Osteoblast (primary cell): Measurements from ENCODE around the gene NRG3. TPM values are rescaled to one million over a fixed set of nuclear protein-coding genes. Genes with fewer than 3 reads are reported as not detected.

Source experiments
- DNase-seq: peaks from one replicate; pipeline ENCODE4 v3.0.0; 2011; ENCODE audit warnings: low spot score, mixed read lengths; ENCODE audit not compliant: insufficient read length; ENCODE audit errors: missing footprints
- H2AFZ ChIP-seq: 2 replicates; pipeline ENCODE4 v1.6.0; 2011; ENCODE audit warnings: mild to moderate bottlenecking, low read length
- H3K27ac ChIP-seq: 2 replicates; pipeline ENCODE4 v1.5.1; 2011; ENCODE audit warnings: mild to moderate bottlenecking, low read depth, low read length, moderate library complexity
- H3K27me3 ChIP-seq: 2 replicates; pipeline ENCODE4 v1.6.0; 2012; ENCODE audit warnings: mild to moderate bottlenecking, control low read depth, inconsistent platforms, low read length, moderate library complexity; ENCODE audit not compliant: insufficient read depth
- H3K36me3 ChIP-seq: 2 replicates; pipeline ENCODE4 v1.5.1; 2011; ENCODE audit warnings: mild to moderate bottlenecking, low read length, control low read depth, moderate library complexity; ENCODE audit not compliant: insufficient read depth
- H3K4me1 ChIP-seq: 2 replicates; pipeline ENCODE4 v1.5.1; 2011; ENCODE audit warnings: mild to moderate bottlenecking, low read length, control low read depth, moderate library complexity; ENCODE audit not compliant: insufficient read depth
- H3K4me2 ChIP-seq: 2 replicates; pipeline ENCODE4 v1.6.0; 2011; ENCODE audit warnings: mild to moderate bottlenecking, low read length; ENCODE audit not compliant: insufficient read depth
- H3K4me3 ChIP-seq: fragments of 200-600 bp; sonication (generic); 3 replicates; pipeline ENCODE4 v1.5.1; 2012; ENCODE audit warnings: mild to moderate bottlenecking, low read length, inconsistent platforms; ENCODE audit not compliant: insufficient read depth
- H3K79me2 ChIP-seq: 2 replicates; pipeline ENCODE4 v1.6.0; 2012; ENCODE audit warnings: mild to moderate bottlenecking, low read length, control low read depth, inconsistent platforms; ENCODE audit not compliant: insufficient read depth
- H3K9me3 ChIP-seq: 2 replicates; pipeline ENCODE4 v1.5.1; 2011; ENCODE audit warnings: low read depth, low read length, control low read depth
- H4K20me1 ChIP-seq: 2 replicates; pipeline ENCODE4 v1.6.0; 2012; ENCODE audit warnings: mild to moderate bottlenecking, low read length, control low read depth; ENCODE audit not compliant: insufficient read depth
- CTCF ChIP-seq: IDR thresholded peaks from 2 replicates; pipeline ENCODE4 v1.5.1; 2011; ENCODE audit warnings: mild to moderate bottlenecking, low read depth, low read length, moderate library complexity; ENCODE audit errors: extremely low read depth
- total RNA-seq: library from RNA; depleted of rRNA; stranded (reverse); fragments of >200 nt; gene quantifications from 2 replicates; pipeline ENCODE4 v1.2.3, GENCODE V29; 2012

The NRG3 gene
- total RNA-seq, 1 donor, result not detected

- H3K27me3 ChIP-seq, result no peaks in the 10 kb centered on the region
- no peak for DNase-seq
- H3K4me2 ChIP-seq, result no peak overlapping the region
- no peak for TF ChIP-seq CTCF
- H2AFZ ChIP-seq, result no peak overlapping the region
- H3K9me3 ChIP-seq, result peaks cover 2% of the 10 kb centered on the region
- no peaks in the 10 kb centered on the region for H3K4me1 ChIP-seq
- no peak overlapping the region for H3K27ac ChIP-seq
- H3K79me2 ChIP-seq, result no peaks in the 10 kb centered on the region
- no peak overlapping the region for H3K4me3 ChIP-seq
- no peaks in the 10 kb centered on the region for H4K20me1 ChIP-seq
- H3K36me3 ChIP-seq, result no peaks in the 10 kb centered on the region
Observed at GRCh38 chr10:81886939-81887338, 11.9 kb downstream of the NRG3 start.

- Histone ChIP-seq H3K4me3 (no peak overlapping the region), H4K20me1 (no peaks in the 10 kb centered on the region), H3K9me3 (peaks cover 2% of the 10 kb centered on the region), H3K27ac (no peak overlapping the region), H3K27me3 (no peaks in the 10 kb centered on the region), H3K79me2 (no peaks in the 10 kb centered on the region), H2AFZ (no peak overlapping the region), H3K4me2 (no peak overlapping the region), H3K4me1 (no peaks in the 10 kb centered on the region), H3K36me3 (no peaks in the 10 kb centered on the region)
- TF ChIP-seq CTCF, result no peak
- DNase-seq, result no peak
Observed at GRCh38 chr10:81889181-81889769, 14.3 kb downstream of the NRG3 start.

DNA sequence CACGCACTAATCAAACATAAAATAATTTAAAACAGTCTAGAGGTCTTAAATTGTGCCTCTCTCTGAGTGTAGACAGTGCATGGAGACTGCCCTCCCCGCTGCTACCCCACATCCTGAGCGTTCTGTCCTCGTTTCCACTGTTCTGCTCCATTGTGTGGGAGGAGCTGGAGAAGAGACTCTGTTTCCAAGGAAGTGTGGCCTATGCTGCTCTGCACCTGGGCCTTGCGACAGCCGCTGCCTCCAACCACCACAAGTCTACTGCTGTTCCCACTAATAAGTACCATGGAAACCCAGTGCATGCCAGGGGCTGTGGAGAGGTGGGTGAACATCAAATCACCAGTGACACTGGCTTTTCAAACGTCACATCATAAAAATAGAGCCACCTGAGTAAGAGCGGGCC lies 19.6 kb downstream of the NRG3 start:
- TF ChIP-seq CTCF, result no peak
- no peaks in the 10 kb centered on the region for H3K27me3 ChIP-seq
- no peaks in the 10 kb centered on the region for H3K79me2 ChIP-seq
- peaks cover 4% of the 10 kb centered on the region for H3K9me3 ChIP-seq
- no peak overlapping the region for H3K4me2 ChIP-seq
- no peaks in the 10 kb centered on the region for H3K36me3 ChIP-seq
- H4K20me1 ChIP-seq, result no peaks in the 10 kb centered on the region
- no peak overlapping the region for H3K4me3 ChIP-seq
- DNase-seq, result no peak
- no peak overlapping the region for H2AFZ ChIP-seq
- no peak overlapping the region for H3K27ac ChIP-seq
- H3K4me1 ChIP-seq, result no peaks in the 10 kb centered on the region

GRCh38 chr10:81898518-81898917 lies 23.5 kb downstream of the NRG3 start:
- H2AFZ ChIP-seq, result no peak overlapping the region
- H3K4me1 ChIP-seq, result no peaks in the 10 kb centered on the region
- no peak overlapping the region for H3K4me3 ChIP-seq
- H3K4me2 ChIP-seq, result no peak overlapping the region
- H3K36me3 ChIP-seq, result no peaks in the 10 kb centered on the region
- H4K20me1 ChIP-seq, result no peaks in the 10 kb centered on the region
- no peak for DNase-seq
- no peak for TF ChIP-seq CTCF
- H3K9me3 ChIP-seq, result peaks cover 2% of the 10 kb centered on the region
- no peaks in the 10 kb centered on the region for H3K79me2 ChIP-seq
- no peak overlapping the region for H3K27ac ChIP-seq
- H3K27me3 ChIP-seq, result no peaks in the 10 kb centered on the region
